Tibial artery (tissue), 4 donors: ENCODE results near the gene CTSE.
"Not testable (repeated sequence)": the region's sequence is repeated elsewhere in the genome, so short reads cannot be mapped to it uniquely, and the experiment has no call there.

ENCODE experiments used
- DNase-seq, 2 donors: peaks; one replicate each; pipeline ENCODE4 v3.0.0-alpha.2; 2019
- H3K27ac ChIP-seq, 2 donors: fragments of 200-600 bp; sonication (generic) in 1 of 2; 1 replicate in 1 of 2; 2 replicates in 1 of 2; pipeline ENCODE4 v1.5.1; 2018 to 2019; ENCODE audit warnings: mild to moderate bottlenecking in 1 of 2
- H3K27me3 ChIP-seq, 2 donors: fragments of 200-600 bp; sonication (generic) in 1 of 2; one replicate each; pipeline versions ENCODE4 v1.5.1 to v1.6.0; 2016 to 2019
- H3K36me3 ChIP-seq, 3 donors: fragments of 200-600 bp; sonication (generic) in 2 of 3; one replicate each; pipeline ENCODE4 v1.5.1; 2016 to 2019; ENCODE audit warnings: mild to moderate bottlenecking in 2 of 3
- H3K4me1 ChIP-seq, 4 donors: fragments of 200-600 bp; sonication (generic) in 2 of 4; 1 replicate in 3 of 4; 2 replicates in 1 of 4; pipeline ENCODE4 v1.5.1; 2016 to 2019
- H3K4me3 ChIP-seq, 2 donors: fragments of 200-600 bp; sonication (generic) in 1 of 2; 1 replicate in 1 of 2; 2 replicates in 1 of 2; pipeline ENCODE4 v1.5.1; 2018 to 2019; ENCODE audit warnings: mild to moderate bottlenecking in 2 of 2
- H3K9me3 ChIP-seq, 3 donors: fragments of 200-600 bp; sonication (generic) in 1 of 3; one replicate each; pipeline ENCODE4 v1.5.1; 2016 to 2019
- CTCF ChIP-seq, 2 experiments: fragments of 200-600 bp in 1 of 2; fragments of 450-650 bp in 1 of 2; IDR thresholded peaks; one replicate each; pipeline ENCODE4 v1.5.1; 2017 to 2019; ENCODE audit warnings: antibody characterized with exemption in 2 of 2, mild to moderate bottlenecking in 1 of 2, moderate library complexity in 1 of 2
- intact Hi-C: fragments of 100-400 bp; cut with DNase I; formaldehyde crosslinking; loops from one replicate; pipeline ENCODE4 v1.15.0; 2023; ENCODE audit warnings: low total_unique reads

CTSE gene

GRCh38 chr1:206065547-206066145 lies 42.0 kb upstream of the CTSE start:
- Histone ChIP-seq H3K36me3 (no peaks in the 10 kb centered on the region), H3K4me1 (no peaks in the 10 kb centered on the region), H3K27me3 (peaks cover 0 to 7% of the 10 kb centered on the region in 2 donors), H3K9me3 (no peaks in the 10 kb centered on the region), H3K4me3 (no peak overlapping the region), H3K27ac (no peak overlapping the region)
- intact Hi-C loops = no loop called here
- no peak for DNase-seq
- no peak for TF ChIP-seq CTCF (IDR thresholded peaks at IDR 0.05)

- DNase-seq, H3K4me3 ChIP-seq, H3K27me3 ChIP-seq, H3K4me1 ChIP-seq, H3K36me3 ChIP-seq, H3K9me3 ChIP-seq, intact Hi-C loops, H3K27ac ChIP-seq: not testable (repeated sequence)
Measured at GRCh38 chr1:206064501-206064900, 40.8 kb upstream of the CTSE start.

GRCh38 chr1:206064001-206064400 lies 40.3 kb upstream of the CTSE start:
- H3K4me1 ChIP-seq, intact Hi-C loops: not testable (repeated sequence)

GRCh38 chr1:206062464-206062863 lies 38.8 kb upstream of the CTSE start:
- Histone ChIP-seq H3K27me3 (peaks cover 0 to 4% of the 10 kb centered on the region in 2 donors), H3K9me3 (no peaks in the 10 kb centered on the region), H3K27ac (no peak overlapping the region), H3K4me3 (no peak overlapping the region), H3K36me3 (no peaks in the 10 kb centered on the region), H3K4me1 (no peaks in the 10 kb centered on the region)
- TF ChIP-seq CTCF (IDR thresholded peaks at IDR 0.05) = no peak
- no peak for DNase-seq
- intact Hi-C loops = no loop called here

More at GRCh38 chr1:206064001-206064400, 40.3 kb upstream of the CTSE start:
- H3K4me3 ChIP-seq, H3K27ac ChIP-seq, H3K9me3 ChIP-seq, H3K27me3 ChIP-seq, H3K36me3 ChIP-seq, DNase-seq: not testable (repeated sequence)

GRCh38 chr1:206060844-206061243 lies 37.1 kb upstream of the CTSE start:
- intact Hi-C loops = no loop called here
- no peak for DNase-seq
- H3K4me3 ChIP-seq = no peak overlapping the region
- no peaks in the 10 kb centered on the region for H3K36me3 ChIP-seq
- H3K9me3 ChIP-seq = no peaks in the 10 kb centered on the region
- H3K4me1 ChIP-seq = no peaks in the 10 kb centered on the region
- TF ChIP-seq CTCF (IDR thresholded peaks at IDR 0.05) = no peak
- H3K27ac ChIP-seq = no peak overlapping the region
- no peaks in the 10 kb centered on the region for H3K27me3 ChIP-seq

- no peak for TF ChIP-seq CTCF (IDR thresholded peaks at IDR 0.05)
- intact Hi-C loops = no loop called here
- Histone ChIP-seq H3K27me3 (no peaks in the 10 kb centered on the region), H3K4me3 (no peak overlapping the region), H3K36me3 (no peaks in the 10 kb centered on the region), H3K27ac (no peak overlapping the region), H3K4me1 (no peaks in the 10 kb centered on the region), H3K9me3 (no peaks in the 10 kb centered on the region)
- DNase-seq = no peak
Measured at GRCh38 chr1:206059355-206059915, 35.7 kb upstream of the CTSE start.

- intact Hi-C loops = no loop called here
- no peaks in the 10 kb centered on the region for H3K27me3 ChIP-seq
- H3K4me3 ChIP-seq = no peak overlapping the region
- no peak for DNase-seq
- no peak for TF ChIP-seq CTCF (IDR thresholded peaks at IDR 0.05)
- H3K4me1 ChIP-seq = no peaks in the 10 kb centered on the region
- H3K9me3 ChIP-seq = no peaks in the 10 kb centered on the region
- no peaks in the 10 kb centered on the region for H3K36me3 ChIP-seq
- no peak overlapping the region for H3K27ac ChIP-seq
Measured at GRCh38 chr1:206058927-206059292, 35.2 kb upstream of the CTSE start.

- H3K9me3 ChIP-seq, H3K27me3 ChIP-seq, DNase-seq, H3K4me1 ChIP-seq, H3K4me3 ChIP-seq, intact Hi-C loops, H3K27ac ChIP-seq, H3K36me3 ChIP-seq: not testable (repeated sequence)
Measured at GRCh38 chr1:206058289-206058926, 34.7 kb upstream of the CTSE start.

- H3K4me1 ChIP-seq, H3K9me3 ChIP-seq, H3K27me3 ChIP-seq, DNase-seq, H3K36me3 ChIP-seq, H3K27ac ChIP-seq, H3K4me3 ChIP-seq, intact Hi-C loops: not testable (repeated sequence)
Measured at GRCh38 chr1:206055639-206056323, 32.1 kb upstream of the CTSE start.
